ENCODE results near the gene ACOT12. TPM values are rescaled to one million over a fixed set of nuclear protein-coding genes. Genes with fewer than 3 reads are reported as not detected.

The ACOT12 gene
- total and polyA plus RNA-seq, 2 of the 13 experiments (the other 11 are each of a cell fraction or from before 2014, with no cell fraction given): not detected

- peak; percentile 78; the same call in 1 of the 2 replicates for TF ChIP-seq ATF7-NPFF (CRISPR knock-in tag; IDR thresholded peaks at IDR 0.05; ENCODE audit: low read depth)
- TF ChIP-seq KLF13 (CRISPR knock-in tag; IDR thresholded peaks at IDR 0.05): 0 out of 2 replicates have a peak, but pooled peaks have one; percentile 67
- no peak for TF ChIP-seq ZNF674 (CRISPR knock-in tag; IDR thresholded peaks at IDR 0.05; ENCODE audit: low read depth)
- no peak for TF ChIP-seq SUZ12 (IDR thresholded peaks at IDR 0.05; ENCODE audit: low read depth, low read length)
- TF ChIP-seq SIX1 (CRISPR knock-in tag; IDR thresholded peaks at IDR 0.05; ENCODE audit: borderline replicate concordance): no peak; the same call in 1 of the 2 replicates
- no peak for TF ChIP-seq MTA3 (CRISPR knock-in tag; IDR thresholded peaks at IDR 0.05)
- peak; percentile 86; the same call in 1 of the 2 replicates for TF ChIP-seq ZSCAN31 (CRISPR knock-in tag; IDR thresholded peaks at IDR 0.05; ENCODE audit: low read depth)
- TF ChIP-seq ISL2 (CRISPR knock-in tag; IDR thresholded peaks at IDR 0.05): no peak
- TF ChIP-seq NFYB (CRISPR knock-in tag; IDR thresholded peaks at IDR 0.05): 0 out of 2 replicates have a peak, but pooled peaks have one; percentile 30
- peak; percentile 63; the same call in 1 of the 2 replicates for TF ChIP-seq MYC (CRISPR knock-in tag; IDR thresholded peaks at IDR 0.05; ENCODE audit: borderline replicate concordance)
- TF ChIP-seq SP4 (CRISPR knock-in tag; IDR thresholded peaks at IDR 0.05): peak; percentile 68; the same call in 1 of the 2 replicates
- TF ChIP-seq TAF1 (CRISPR knock-in tag; IDR thresholded peaks at IDR 0.05): peak; percentile 93
- peak; percentile 16; the same call in 1 of the 2 replicates for TF ChIP-seq ZNF281 (CRISPR knock-in tag; IDR thresholded peaks at IDR 0.05; ENCODE audit: borderline replicate concordance)
- TF ChIP-seq AHR (CRISPR knock-in tag; IDR thresholded peaks at IDR 0.05): no peak
- TF ChIP-seq ZNF749 (CRISPR knock-in tag; IDR thresholded peaks at IDR 0.05; ENCODE audit: borderline replicate concordance): 0 out of 2 replicates have a peak, but pooled peaks have one; percentile 27
- TF ChIP-seq ZNF605 (CRISPR knock-in tag; IDR thresholded peaks at IDR 0.05): peak; percentile 59; the same call in 1 of the 2 replicates
- TF ChIP-seq ZNF20 (CRISPR knock-in tag; IDR thresholded peaks at IDR 0.05): no peak
- no peak; the same call in 1 of the 2 replicates for TF ChIP-seq PRDM15 (CRISPR knock-in tag; IDR thresholded peaks at IDR 0.05)
- peak; percentile 78 for TF ChIP-seq ZBTB38 (CRISPR knock-in tag; IDR thresholded peaks at IDR 0.05)
- peak; percentile 61; the same call in 1 of the 2 replicates for TF ChIP-seq HINFP (CRISPR knock-in tag; IDR thresholded peaks at IDR 0.05; ENCODE audit: low read depth)
- TF ChIP-seq E2F5 (CRISPR knock-in tag; conservative IDR thresholded peaks at IDR 0.05): no peak
Measured at GRCh38 chr5:81301271-81302015, 92.5 kb downstream of the ACOT12 start, which contains the start of gene ZCCHC9 (continued).
